GM12872 (cell line): ENCODE measurements around the gene SENP2.

Experiments used
- TF ChIP-seq, protein P1 (sequence below): IDR thresholded peaks from 3 replicates; pipeline ENCODE4 v1.5.1; 2011; ENCODE audit warnings: low read depth, mild to moderate bottlenecking, low read length, moderate library complexity; ENCODE audit not compliant: insufficient read depth

SENP2 gene

DNA sequence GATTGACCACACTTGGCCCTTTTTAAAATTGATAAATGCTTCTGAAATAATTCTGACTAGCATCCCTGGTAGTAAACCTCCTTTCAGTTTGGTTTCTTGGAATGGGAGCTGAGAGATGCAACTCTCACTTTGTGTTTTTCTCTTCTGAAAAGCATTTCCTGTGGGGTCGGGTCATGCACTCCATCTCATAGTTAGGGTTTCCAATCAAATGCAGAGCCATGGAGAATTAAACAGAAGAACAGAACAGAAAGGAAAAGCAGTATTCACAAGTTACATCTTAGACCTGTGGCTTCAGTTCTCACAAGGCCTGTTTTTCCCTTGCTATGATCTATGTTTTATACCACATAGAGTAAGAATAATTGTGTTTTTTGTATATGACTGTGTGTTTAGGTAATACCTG lies 39.7 kb downstream of the SENP2 start:
- TF ChIP-seq, protein P1, sequence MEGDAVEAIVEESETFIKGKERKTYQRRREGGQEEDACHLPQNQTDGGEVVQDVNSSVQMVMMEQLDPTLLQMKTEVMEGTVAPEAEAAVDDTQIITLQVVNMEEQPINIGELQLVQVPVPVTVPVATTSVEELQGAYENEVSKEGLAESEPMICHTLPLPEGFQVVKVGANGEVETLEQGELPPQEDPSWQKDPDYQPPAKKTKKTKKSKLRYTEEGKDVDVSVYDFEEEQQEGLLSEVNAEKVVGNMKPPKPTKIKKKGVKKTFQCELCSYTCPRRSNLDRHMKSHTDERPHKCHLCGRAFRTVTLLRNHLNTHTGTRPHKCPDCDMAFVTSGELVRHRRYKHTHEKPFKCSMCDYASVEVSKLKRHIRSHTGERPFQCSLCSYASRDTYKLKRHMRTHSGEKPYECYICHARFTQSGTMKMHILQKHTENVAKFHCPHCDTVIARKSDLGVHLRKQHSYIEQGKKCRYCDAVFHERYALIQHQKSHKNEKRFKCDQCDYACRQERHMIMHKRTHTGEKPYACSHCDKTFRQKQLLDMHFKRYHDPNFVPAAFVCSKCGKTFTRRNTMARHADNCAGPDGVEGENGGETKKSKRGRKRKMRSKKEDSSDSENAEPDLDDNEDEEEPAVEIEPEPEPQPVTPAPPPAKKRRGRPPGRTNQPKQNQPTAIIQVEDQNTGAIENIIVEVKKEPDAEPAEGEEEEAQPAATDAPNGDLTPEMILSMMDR, result no peak

DNA sequence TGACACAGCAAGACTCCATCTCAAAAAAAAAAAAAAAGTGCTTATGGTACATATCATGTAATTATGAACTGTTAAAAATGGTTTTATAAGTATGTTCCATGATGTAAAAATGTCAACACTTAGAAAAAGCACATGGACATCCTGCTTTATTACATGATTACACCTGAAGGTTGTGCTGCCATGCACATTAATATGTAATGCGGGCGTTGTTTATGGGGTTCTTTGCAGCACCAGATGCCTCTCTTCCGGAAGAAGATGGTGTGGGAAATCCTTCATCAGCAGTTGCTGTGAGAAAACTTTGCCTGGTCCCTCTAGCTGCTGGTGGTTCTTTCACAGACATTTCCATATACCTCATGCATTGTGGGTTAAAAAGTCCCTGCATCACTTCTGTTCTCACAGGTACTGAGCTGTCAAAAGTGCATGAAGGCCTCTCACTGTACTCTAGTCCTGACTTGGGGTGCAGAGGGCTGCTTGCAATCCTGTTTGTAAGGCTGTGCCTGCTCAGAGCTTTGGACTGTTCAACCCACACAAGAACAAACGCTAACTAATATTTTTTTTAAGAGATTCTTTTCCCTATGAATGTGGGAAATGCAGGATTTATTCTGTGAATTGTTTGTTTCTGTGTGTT lies 43.6 kb downstream of the SENP2 start:
- TF ChIP-seq, protein P1, result no peak

DNA sequence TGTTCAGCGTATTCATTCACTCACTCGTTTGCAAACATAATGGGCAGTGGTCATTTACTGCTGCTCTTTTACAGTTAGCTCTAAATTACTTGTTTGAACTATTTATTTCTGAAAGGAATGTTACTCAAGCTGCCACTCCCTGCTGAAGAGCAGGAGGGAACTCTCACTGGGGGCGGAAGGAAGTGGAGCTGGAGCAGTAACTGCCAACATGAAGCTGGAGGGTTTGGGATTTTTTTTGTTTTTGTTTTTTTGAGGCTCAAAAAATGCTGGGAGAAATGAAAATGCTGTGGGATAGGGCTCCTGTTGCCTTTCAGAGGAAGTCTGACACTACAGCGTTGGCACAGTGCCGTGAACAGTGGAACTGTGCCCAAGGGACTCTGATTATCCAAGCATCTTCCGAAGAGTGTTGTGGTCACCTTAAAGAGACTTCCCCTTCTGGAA lies 44.1 kb downstream of the SENP2 start:
- TF ChIP-seq, protein P1, result no peak

DNA sequence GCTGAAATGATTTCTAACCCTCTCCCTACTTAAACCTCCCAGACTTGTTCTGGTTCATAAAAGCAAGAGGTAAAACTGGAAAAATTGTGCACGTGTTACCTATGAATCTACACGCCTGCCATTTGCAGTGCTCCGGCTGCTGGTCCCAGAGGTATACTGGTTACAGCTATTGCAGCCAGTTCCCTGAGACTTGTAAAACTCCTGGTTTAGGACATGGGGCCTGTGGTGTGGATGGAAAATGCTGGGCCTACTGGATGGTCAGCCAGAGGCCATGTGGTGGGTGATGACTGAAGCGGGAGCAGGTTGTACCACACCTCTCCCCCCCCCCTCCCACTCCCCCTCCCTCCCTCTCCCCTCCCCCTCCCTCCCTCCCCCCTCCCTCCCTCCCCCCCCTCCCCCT lies 45.0 kb downstream of the SENP2 start:
- TF ChIP-seq, protein P1, result no peak

DNA sequence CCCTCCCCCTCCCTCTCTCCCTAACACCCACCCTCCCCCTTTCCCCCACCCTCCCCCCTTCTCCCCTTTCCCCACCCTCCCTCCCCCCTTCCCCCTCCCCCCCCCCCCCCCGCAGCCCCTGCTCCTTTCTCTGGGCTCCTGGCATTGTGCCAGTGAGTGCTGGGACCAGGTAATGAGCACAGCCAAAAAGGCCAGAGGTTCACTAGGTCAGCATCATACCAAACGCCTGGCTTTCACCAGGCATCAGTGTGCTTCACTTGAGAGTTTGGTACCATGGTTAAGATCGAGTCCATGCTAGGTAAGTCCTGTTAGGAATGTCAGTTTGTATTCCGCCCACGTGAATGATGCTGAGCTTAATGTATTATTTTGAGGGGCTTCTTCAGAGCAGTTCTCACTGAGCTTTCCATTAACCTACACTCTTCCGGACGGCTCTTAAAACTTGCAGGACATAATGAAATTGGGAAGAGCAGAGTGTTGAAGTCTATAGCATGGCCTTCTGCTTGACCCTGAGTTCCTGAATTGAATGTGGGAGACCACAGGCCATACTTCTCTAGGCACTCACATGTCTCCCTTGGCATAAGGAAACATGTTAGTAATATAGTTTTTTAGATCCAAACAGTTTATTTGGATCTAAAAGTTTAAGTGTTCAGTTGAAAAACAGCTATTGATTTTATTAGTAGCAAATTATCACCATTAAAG lies 45.6 kb downstream of the SENP2 start:
- TF ChIP-seq, protein P1, result no peak

DNA sequence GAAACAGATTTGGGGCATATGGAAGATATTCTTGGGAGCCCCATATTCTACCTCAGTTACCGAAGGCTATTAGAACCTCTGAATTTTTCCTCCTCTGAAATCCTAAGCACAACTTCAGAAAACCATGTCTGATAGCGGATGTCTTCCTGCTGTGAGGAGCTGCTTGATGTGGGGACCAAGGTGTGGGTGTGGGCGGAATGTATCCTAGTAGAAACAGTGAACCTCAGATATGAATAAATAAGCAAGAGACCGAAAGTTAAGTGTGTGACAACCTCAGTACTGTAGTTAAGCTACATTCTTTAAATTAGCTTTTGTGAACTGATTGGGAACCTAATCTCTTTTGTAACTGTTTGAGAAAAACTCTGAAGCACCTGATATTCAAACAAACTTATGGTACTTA lies 46.9 kb downstream of the SENP2 start:
- TF ChIP-seq, protein P1, result no peak

DNA sequence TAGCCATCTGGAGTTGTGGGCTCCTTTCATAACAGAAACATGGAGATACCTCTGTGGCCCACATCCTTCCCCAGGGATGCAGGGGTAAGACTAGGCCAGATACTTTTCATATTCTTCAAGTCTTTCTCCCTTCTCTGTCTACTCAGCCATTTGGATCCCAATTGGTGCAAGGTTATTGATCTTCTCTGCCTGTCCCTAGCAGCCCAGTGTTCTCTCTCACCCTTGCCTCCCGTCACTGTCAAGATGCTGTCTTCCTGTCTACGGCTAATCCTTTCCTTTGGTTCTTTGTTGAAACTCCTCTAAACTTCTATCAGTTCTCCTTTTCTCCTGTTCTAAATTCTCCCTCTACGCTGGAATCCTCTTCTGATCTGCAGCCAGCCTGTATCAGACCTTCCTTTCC lies 51.3 kb downstream of the SENP2 start:
- TF ChIP-seq, protein P1, result no peak
